ENCODE measurements around the gene RFT1.

The RFT1 gene

GRCh38 chr3:53142986-53143385 is 12.8 kb upstream of the RFT1 start:
- peaks cover 31 to 39% of the 10 kb centered on the region in 2 donors for H3K4me1 ChIP-seq (ENCODE audit: control insufficient read depth in 2 of 2, insufficient read depth in 2 of 2, low read length in 2 of 2)
- H3K4me3 ChIP-seq (ENCODE audit: low read length in 2 of 2), result no peak overlapping the region
- no peak overlapping the region for H3K9ac ChIP-seq (ENCODE audit: low read depth in 1 of 2, low read length in 2 of 2)
- H3K9me3 ChIP-seq (ENCODE audit: control insufficient read depth in 2 of 2, low read length in 2 of 2), result no peaks in the 10 kb centered on the region
- no peaks in the 10 kb centered on the region for H3K27me3 ChIP-seq (ENCODE audit: control insufficient read depth in 2 of 2, insufficient read depth in 2 of 2, low read length in 2 of 2)
- no peak overlapping the region for H3K27ac ChIP-seq (ENCODE audit: low read depth in 2 of 2, low read length in 2 of 2)
- H3K36me3 ChIP-seq (ENCODE audit: control insufficient read depth in 2 of 2, insufficient read depth in 2 of 2, low read length in 2 of 2), result no peaks in the 10 kb centered on the region

GRCh38 chr3:53140847-53141845 is 10.9 kb upstream of the RFT1 start:
- Histone ChIP-seq H3K9me3 (ENCODE audit: control insufficient read depth in 2 of 2, low read length in 2 of 2) (no peaks in the 10 kb centered on the region), H3K4me3 (ENCODE audit: low read length in 2 of 2) (no peak overlapping the region), H3K27ac (ENCODE audit: low read depth in 2 of 2, low read length in 2 of 2) (no peak overlapping the region), H3K36me3 (ENCODE audit: control insufficient read depth in 2 of 2, insufficient read depth in 2 of 2, low read length in 2 of 2) (no peaks in the 10 kb centered on the region), H3K4me1 (ENCODE audit: control insufficient read depth in 2 of 2, insufficient read depth in 2 of 2, low read length in 2 of 2) (peaks cover 14 to 20% of the 10 kb centered on the region in 2 donors), H3K9ac (ENCODE audit: low read depth in 1 of 2, low read length in 2 of 2) (no peak overlapping the region), H3K27me3 (ENCODE audit: control insufficient read depth in 2 of 2, insufficient read depth in 2 of 2, low read length in 2 of 2) (no peaks in the 10 kb centered on the region)

DNA sequence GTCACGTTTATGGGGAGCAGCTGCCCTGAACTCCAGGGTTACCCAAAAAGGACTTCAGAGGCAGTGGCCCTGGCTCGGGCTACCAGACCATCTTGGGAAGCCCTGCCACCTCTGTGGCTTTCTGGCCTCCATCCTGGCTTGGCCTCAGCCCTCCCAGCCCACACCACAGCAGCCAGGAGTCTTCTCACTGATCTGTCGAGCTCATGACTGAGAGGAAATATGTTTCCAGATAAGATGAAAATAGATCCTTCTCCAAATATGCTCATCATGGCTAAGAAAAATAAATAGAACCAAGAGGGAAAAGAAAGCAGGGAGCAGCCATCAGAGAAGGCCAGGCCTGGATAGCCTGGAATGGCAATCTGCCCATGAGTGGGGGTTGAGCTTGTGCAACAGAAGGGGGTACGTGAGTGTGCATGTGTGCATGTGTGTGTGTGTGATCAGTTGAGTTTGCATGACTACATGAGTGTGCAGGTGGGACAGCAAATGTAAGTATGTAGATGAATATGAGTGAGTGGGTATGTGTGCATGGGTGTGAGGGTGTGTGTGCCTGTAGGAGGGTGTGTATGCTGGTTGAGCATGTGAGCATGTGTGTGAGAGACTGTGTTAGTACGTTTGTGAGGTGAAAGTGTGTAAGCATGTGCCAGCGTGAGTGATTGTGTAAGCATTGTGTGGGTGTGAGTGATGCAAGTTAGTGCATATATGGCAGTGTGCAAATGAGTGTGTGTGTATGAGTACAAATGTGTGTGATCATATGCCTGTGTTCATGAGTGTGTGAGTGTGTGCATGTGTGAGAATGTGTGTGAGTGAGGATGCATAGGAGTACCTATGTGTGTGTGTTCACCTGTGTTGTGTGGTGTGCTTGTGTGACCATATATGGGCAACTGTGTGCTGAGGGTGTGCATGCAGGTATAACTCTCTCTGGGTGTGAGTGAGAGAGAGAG is 9.9 kb upstream of the RFT1 start:
- peaks cover 9 to 11% of the 10 kb centered on the region in 2 donors for H3K4me1 ChIP-seq (ENCODE audit: control insufficient read depth in 2 of 2, insufficient read depth in 2 of 2, low read length in 2 of 2)
- no peaks in the 10 kb centered on the region for H3K36me3 ChIP-seq (ENCODE audit: control insufficient read depth in 2 of 2, insufficient read depth in 2 of 2, low read length in 2 of 2)
- no peak overlapping the region for H3K4me3 ChIP-seq (ENCODE audit: low read length in 2 of 2)
- H3K9ac ChIP-seq (ENCODE audit: low read depth in 1 of 2, low read length in 2 of 2), result no peak overlapping the region
- no peak overlapping the region for H3K27ac ChIP-seq (ENCODE audit: low read depth in 2 of 2, low read length in 2 of 2)
- no peaks in the 10 kb centered on the region for H3K27me3 ChIP-seq (ENCODE audit: control insufficient read depth in 2 of 2, insufficient read depth in 2 of 2, low read length in 2 of 2)
- H3K9me3 ChIP-seq (ENCODE audit: control insufficient read depth in 2 of 2, low read length in 2 of 2), result no peaks in the 10 kb centered on the region

DNA sequence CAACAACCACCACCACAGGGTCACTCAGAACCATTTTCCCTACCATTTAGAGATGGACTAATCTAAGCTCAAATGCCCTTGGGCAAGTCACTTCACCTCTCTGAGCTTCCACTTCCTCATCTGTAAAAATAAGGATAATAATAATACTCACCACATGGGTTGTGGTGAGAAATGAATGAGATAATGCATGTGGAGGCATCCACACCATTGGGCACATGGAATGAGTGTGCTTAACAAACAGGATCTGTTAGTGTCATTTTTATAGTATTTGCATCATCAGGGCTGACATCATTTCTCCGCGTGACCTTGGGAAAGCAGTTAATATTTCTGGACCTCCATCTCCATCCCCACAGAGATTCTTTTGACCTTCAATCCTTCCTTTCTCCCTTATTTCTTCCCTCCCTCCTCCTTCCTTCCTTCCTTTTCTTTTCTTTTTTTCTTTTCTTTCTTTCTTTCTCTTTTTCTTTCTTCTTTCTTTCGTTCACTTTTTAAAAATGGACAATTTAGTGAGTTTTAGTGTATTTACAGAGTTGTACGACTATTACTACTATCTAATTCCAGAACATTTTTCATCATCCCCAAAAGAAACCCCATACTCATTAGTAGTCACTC is 7.7 kb upstream of the RFT1 start:
- no peak overlapping the region for H3K4me3 ChIP-seq (ENCODE audit: low read length in 2 of 2)
- no peaks in the 10 kb centered on the region for H3K27me3 ChIP-seq (ENCODE audit: control insufficient read depth in 2 of 2, insufficient read depth in 2 of 2, low read length in 2 of 2)
- H3K9me3 ChIP-seq (ENCODE audit: control insufficient read depth in 2 of 2, low read length in 2 of 2), result no peaks in the 10 kb centered on the region
- no peaks in the 10 kb centered on the region for H3K36me3 ChIP-seq (ENCODE audit: control insufficient read depth in 2 of 2, insufficient read depth in 2 of 2, low read length in 2 of 2)
- no peak overlapping the region for H3K9ac ChIP-seq (ENCODE audit: low read depth in 1 of 2, low read length in 2 of 2)
- no peak overlapping the region for H3K27ac ChIP-seq (ENCODE audit: low read depth in 2 of 2, low read length in 2 of 2)
- peaks cover 8 to 11% of the 10 kb centered on the region in 2 donors for H3K4me1 ChIP-seq (ENCODE audit: control insufficient read depth in 2 of 2, insufficient read depth in 2 of 2, low read length in 2 of 2)

GRCh38 chr3:53137221-53137620 is 7.0 kb upstream of the RFT1 start:
- H3K27me3 ChIP-seq (ENCODE audit: control insufficient read depth in 2 of 2, insufficient read depth in 2 of 2, low read length in 2 of 2), result no peaks in the 10 kb centered on the region
- no peak overlapping the region for H3K4me3 ChIP-seq (ENCODE audit: low read length in 2 of 2)
- no peak overlapping the region for H3K9ac ChIP-seq (ENCODE audit: low read depth in 1 of 2, low read length in 2 of 2)
- H3K36me3 ChIP-seq (ENCODE audit: control insufficient read depth in 2 of 2, insufficient read depth in 2 of 2, low read length in 2 of 2), result no peaks in the 10 kb centered on the region
- no peak overlapping the region for H3K27ac ChIP-seq (ENCODE audit: low read depth in 2 of 2, low read length in 2 of 2)
- peaks cover 8 to 16% of the 10 kb centered on the region in 2 donors for H3K4me1 ChIP-seq (ENCODE audit: control insufficient read depth in 2 of 2, insufficient read depth in 2 of 2, low read length in 2 of 2)
- H3K9me3 ChIP-seq (ENCODE audit: control insufficient read depth in 2 of 2, low read length in 2 of 2), result no peaks in the 10 kb centered on the region

- Histone ChIP-seq H3K9ac (ENCODE audit: low read depth in 1 of 2, low read length in 2 of 2) (peak overlapping the region in 1 of 2 donors; percentile 37), H3K27me3 (ENCODE audit: control insufficient read depth in 2 of 2, insufficient read depth in 2 of 2, low read length in 2 of 2) (no peaks in the 10 kb centered on the region), H3K4me3 (ENCODE audit: low read length in 2 of 2) (no peak overlapping the region), H3K36me3 (ENCODE audit: control insufficient read depth in 2 of 2, insufficient read depth in 2 of 2, low read length in 2 of 2) (no peaks in the 10 kb centered on the region), H3K27ac (ENCODE audit: low read depth in 2 of 2, low read length in 2 of 2) (peak overlapping the region; percentile 68 to 70), H3K4me1 (ENCODE audit: control insufficient read depth in 2 of 2, insufficient read depth in 2 of 2, low read length in 2 of 2) (peaks cover 15 to 31% of the 10 kb centered on the region in 2 donors), H3K9me3 (ENCODE audit: control insufficient read depth in 2 of 2, low read length in 2 of 2) (no peaks in the 10 kb centered on the region)
Observed at GRCh38 chr3:53134631-53135232, 4.5 kb upstream of the RFT1 start.

GRCh38 chr3:53132347-53132746 is 2.1 kb upstream of the RFT1 start:
- H3K9me3 ChIP-seq (ENCODE audit: control insufficient read depth in 2 of 2, low read length in 2 of 2), result no peaks in the 10 kb centered on the region
- peak overlapping the region in 1 of 2 donors; percentile 5 for H3K27ac ChIP-seq (ENCODE audit: low read depth in 2 of 2, low read length in 2 of 2)
- peaks cover 24 to 40% of the 10 kb centered on the region in 2 donors for H3K4me1 ChIP-seq (ENCODE audit: control insufficient read depth in 2 of 2, insufficient read depth in 2 of 2, low read length in 2 of 2)
- H3K9ac ChIP-seq (ENCODE audit: low read depth in 1 of 2, low read length in 2 of 2), result no peak overlapping the region
- H3K4me3 ChIP-seq (ENCODE audit: low read length in 2 of 2), result no peak overlapping the region
- no peaks in the 10 kb centered on the region for H3K36me3 ChIP-seq (ENCODE audit: control insufficient read depth in 2 of 2, insufficient read depth in 2 of 2, low read length in 2 of 2)
- H3K27me3 ChIP-seq (ENCODE audit: control insufficient read depth in 2 of 2, insufficient read depth in 2 of 2, low read length in 2 of 2), result no peaks in the 10 kb centered on the region

- peak overlapping the region; percentile 85 to 87 for H3K9ac ChIP-seq (ENCODE audit: low read depth in 1 of 2, low read length in 2 of 2)
- H3K27me3 ChIP-seq (ENCODE audit: control insufficient read depth in 2 of 2, insufficient read depth in 2 of 2, low read length in 2 of 2), result no peaks in the 10 kb centered on the region
- H3K4me3 ChIP-seq (ENCODE audit: low read length in 2 of 2), result peak overlapping the region; percentile 86
- no peaks in the 10 kb centered on the region for H3K36me3 ChIP-seq (ENCODE audit: control insufficient read depth in 2 of 2, insufficient read depth in 2 of 2, low read length in 2 of 2)
- peaks cover 24 to 40% of the 10 kb centered on the region in 2 donors for H3K4me1 ChIP-seq (ENCODE audit: control insufficient read depth in 2 of 2, insufficient read depth in 2 of 2, low read length in 2 of 2)
- peak overlapping the region; percentile 81 to 89 for H3K27ac ChIP-seq (ENCODE audit: low read depth in 2 of 2, low read length in 2 of 2)
- no peaks in the 10 kb centered on the region for H3K9me3 ChIP-seq (ENCODE audit: control insufficient read depth in 2 of 2, low read length in 2 of 2)
Observed at GRCh38 chr3:53131096-53131495, 861 bp upstream of the RFT1 start.

- H3K9ac ChIP-seq (ENCODE audit: low read depth in 1 of 2, low read length in 2 of 2), result peak overlapping the region; percentile 85 to 87
- H3K9me3 ChIP-seq (ENCODE audit: control insufficient read depth in 2 of 2, low read length in 2 of 2), result no peaks in the 10 kb centered on the region
- H3K27me3 ChIP-seq (ENCODE audit: control insufficient read depth in 2 of 2, insufficient read depth in 2 of 2, low read length in 2 of 2), result no peaks in the 10 kb centered on the region
- H3K27ac ChIP-seq (ENCODE audit: low read depth in 2 of 2, low read length in 2 of 2), result no peak overlapping the region
- peak overlapping the region; percentile 86 for H3K4me3 ChIP-seq (ENCODE audit: low read length in 2 of 2)
- H3K4me1 ChIP-seq (ENCODE audit: control insufficient read depth in 2 of 2, insufficient read depth in 2 of 2, low read length in 2 of 2), result peaks cover 18 to 33% of the 10 kb centered on the region in 2 donors
- H3K36me3 ChIP-seq (ENCODE audit: control insufficient read depth in 2 of 2, insufficient read depth in 2 of 2, low read length in 2 of 2), result peaks cover 6 to 15% of the 10 kb centered on the region in 2 donors
Observed at GRCh38 chr3:53129344-53129743, 891 bp downstream of the RFT1 start.
